Measurements from ENCODE around the gene SPATA1.

Gene SPATA1

DNA sequence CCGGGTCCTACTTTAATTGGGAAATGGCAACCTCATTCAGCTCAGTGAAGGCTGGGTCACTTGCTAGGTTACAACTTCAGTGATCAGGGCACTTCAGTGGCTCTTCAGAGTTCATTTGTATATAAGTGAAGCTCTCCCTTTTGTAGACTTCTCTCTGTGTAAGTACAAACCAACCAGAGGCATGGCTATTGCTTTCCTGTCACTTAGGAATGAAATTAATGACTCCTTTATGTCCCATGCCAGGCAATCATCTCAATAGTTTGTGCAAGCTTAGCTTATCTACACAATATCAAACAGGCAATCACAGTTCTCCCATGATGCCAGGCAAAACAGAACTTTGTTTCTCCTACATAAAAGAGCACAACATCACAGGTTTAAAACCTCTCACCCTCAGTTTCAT, 90.8 kb downstream of the SPATA1 start:
- DNase-seq, result no peak

DNA sequence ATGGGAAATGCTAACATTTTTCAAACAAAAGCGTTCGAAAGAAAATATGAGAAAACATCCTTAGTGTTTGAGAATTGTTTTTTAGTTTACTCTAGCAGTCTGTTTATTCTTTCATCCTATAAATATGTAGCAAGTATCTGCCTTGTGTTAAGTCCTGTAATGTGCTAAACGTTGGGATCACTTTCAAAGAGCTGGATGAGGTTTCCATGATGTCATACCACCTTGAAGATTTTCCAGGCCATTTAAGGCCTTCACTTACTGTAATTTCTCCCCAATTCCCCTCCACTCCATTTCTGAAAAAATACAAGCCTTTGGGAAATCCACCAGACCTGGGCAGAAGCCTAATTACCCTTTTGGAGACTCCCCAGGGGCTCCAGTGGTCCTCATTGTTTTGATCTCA, 92.2 kb downstream of the SPATA1 start:
- no peak for DNase-seq

GRCh38 chr1:84598846-84599741, 92.9 kb downstream of the SPATA1 start:
- no peak for DNase-seq

DNA sequence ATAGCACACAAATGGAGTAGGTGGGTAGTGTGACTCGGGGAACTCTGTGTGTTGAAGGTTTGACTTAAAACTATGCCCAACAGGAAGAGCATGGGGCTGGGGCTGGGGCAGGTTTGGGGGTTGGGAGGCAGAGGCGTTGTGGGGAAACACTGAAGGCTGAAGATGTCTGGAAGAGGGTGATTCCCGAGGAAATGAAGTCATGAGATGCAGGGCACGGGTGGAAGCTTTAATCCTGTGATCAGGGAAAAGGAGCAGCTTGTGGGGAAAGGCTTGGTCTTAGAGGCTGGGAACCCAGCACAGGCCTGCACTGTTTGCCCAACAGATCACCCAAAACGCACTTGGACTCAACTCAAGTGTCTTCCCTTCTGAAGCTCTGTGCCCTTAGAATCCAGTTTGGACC, 94.6 kb downstream of the SPATA1 start:
- DNase-seq, result no peak

DNA sequence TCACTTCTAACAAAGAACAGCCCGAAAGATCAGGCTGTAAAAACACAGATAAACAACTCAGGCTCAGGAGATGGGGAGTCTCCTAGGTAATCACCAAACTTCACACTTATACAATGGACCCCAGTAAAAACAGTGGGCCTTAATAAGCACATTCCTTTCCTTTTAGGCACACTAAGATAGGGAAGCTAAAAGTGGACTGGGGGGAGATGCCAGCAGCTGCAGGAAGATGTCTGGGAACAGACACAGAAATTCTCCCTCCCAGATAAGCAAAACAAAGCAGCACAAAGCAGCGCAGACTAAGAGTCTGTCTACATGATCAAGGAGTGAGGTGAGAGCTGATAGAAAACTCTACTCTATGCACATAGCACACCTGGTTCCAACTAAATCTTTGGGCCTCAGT, 97.0 kb downstream of the SPATA1 start:
- no peak for DNase-seq

- no peak for DNase-seq
Measured at GRCh38 chr1:84603941-84604830, 98.0 kb downstream of the SPATA1 start.

GRCh38 chr1:84605157-84605556, 99.0 kb downstream of the SPATA1 start:
- DNase-seq, result no peak

DNA sequence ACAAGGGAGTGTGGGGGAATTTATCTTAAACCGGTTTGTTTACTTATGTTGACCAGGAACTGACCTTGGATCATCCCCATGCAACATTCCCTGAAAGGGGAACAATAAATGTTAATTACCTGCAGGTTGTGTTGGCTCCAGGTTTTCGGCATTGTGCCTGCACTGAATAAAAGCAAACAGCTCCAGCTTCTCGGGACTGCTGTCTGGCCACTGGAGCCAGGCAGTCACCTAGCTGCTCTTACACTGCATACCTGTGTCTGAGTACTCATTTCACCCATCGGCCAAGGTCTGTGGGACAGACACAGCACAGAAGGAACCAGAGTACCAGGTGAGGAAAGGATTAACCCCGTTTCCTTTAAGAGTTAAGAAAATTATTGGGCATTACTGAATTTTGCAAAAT, 100.8 kb downstream of the SPATA1 start:
- DNase-seq, result no peak

GRCh38 chr1:84611091-84611490, 104.9 kb downstream of the SPATA1 start:
- DNase-seq, result no peak

DNA sequence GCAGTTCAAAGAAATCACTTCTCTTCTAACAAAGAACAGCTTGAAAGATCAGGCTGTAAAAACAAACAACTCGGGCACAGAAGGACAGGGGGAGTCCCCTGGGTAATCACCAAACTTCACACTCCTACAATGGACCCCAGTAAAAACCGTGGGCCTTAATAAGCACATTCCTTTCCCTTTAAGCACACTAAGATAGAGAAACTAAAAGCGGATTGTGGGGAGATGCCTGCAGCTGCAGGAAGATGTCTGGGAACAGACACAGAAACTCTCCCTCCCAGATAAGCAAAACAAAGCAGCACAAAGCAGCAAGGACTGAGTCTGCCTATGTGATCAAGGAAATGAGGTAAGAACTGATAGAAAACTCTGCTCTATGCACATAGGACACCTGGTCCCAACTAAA, 105.6 kb downstream of the SPATA1 start:
- no peak for DNase-seq

- DNase-seq, result no peak
Measured at GRCh38 chr1:84613026-84613425, 106.8 kb downstream of the SPATA1 start.

DNA sequence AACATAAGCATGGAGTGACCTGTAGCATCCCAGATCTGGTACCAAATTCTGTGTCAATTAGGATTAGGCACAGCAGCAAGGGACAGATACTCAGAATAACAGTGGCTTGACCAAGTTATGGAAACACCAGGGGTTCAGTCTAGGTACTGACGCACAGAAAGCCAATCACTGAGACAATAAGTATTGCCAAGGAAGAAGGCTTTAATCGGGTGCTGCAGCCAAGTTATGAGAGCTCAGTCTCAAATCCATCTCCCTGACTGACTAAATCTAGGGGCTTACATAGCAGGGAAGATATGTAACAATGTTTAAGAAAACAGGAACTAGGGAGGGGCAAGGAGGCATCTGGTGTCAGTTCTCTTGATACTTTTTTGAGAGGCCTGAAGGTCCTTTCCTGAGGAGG, 107.7 kb downstream of the SPATA1 start:
- DNase-seq, result no peak

- no peak for DNase-seq
Measured at GRCh38 chr1:84615790-84616189, 109.6 kb downstream of the SPATA1 start.
